Measurements from ENCODE around the gene PKD1.

GRCh38 chr16:2061526-2061925, 74.2 kb downstream of the PKD1 start:
- no peak for TF ChIP-seq POLR2A (IDR thresholded peaks at IDR 0.05; ENCODE audit: low read depth)
- TF ChIP-seq CTCF (IDR thresholded peaks at IDR 0.05) = no peak
- TF ChIP-seq POLR2AphosphoS5 (IDR thresholded peaks at IDR 0.05) = no peak
